DMS114 treated with DMSO at 0.1 percent for 48 hours (cell line): ENCODE measurements around the gene TRAF3IP1.
"Not testable (repeated sequence)": the region's sequence is repeated elsewhere in the genome, so short reads cannot be mapped to it uniquely, and the experiment has no call there.

Experiments used
- DNase-seq: peaks from one replicate; lab custom pipeline; 2025; ENCODE audit not compliant: unreplicated experiment; lab: John Stamatoyannopoulos, UW

TRAF3IP1 gene

DNA sequence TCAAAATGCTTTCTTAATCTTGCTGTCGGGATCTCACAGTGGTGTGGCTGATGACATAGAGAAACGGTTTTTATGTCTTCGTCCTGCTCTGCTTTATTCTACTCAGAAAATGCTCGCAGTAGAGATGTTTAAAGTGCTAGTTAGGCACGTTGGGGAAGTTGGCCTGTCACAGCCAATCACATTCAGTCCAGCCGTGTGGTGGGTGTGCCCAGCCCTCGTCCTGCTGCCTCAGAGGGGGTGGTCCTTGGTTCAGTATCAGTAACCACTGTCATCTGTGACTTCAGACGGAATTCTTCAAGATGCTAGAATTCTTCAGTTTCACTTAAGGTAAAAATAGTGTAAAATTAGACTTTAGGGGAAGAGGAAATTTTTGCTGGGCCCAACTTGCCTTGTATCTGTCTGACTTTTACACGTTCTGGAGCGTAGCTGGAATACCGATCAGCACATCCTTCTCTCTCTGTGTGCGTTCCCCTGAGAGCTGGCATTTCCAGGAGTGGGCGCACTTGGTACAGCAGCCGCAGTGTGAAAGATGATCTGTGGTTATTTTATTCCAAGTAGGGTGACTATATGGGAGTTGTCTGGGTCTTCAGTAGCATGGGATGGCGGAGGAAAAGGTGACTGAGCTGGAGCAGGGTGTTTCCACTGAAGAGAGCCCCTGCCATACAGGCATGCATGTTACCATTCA lies 18.5 kb downstream of the TRAF3IP1 start:
- no peak for DNase-seq

DNA sequence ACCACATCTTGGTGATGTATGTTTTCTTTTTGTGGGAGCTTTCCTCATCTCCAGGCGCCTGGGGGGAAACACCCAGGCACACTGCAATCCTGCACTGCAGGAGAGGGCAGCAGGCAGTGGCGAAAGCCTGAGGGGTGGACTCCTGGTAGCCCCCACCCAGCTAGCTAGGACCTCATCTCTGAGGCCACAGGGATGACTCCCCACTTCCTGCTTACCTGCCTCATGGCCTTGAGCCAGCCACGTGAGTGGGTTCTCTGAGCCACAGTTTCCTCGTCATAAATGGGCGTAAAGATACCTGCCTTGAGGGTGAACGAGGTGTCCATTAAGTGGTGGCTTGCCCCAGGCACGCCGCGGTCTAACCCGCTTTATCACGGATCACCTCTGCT lies 19.1 kb downstream of the TRAF3IP1 start:
- no peak for DNase-seq

DNA sequence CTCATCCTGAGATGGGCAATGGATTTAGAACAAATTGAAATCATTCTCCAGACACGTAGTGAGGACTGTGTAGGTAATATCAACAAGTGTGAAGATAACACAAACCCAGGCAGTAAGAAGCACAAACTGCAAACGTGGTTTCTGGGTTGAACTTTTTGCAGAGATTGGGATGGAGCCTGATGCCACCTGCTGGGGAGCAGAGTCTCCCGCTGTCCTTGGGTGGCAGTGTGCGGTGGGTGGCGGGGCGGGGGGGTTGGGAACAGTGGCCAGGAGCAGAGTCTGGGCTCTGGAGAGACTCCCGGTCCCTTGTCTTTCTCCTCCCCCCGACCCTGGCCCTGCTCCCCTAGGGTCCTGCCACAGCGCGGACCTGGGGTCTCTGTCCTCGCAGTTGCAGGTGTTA lies 19.5 kb downstream of the TRAF3IP1 start:
- DNase-seq: no peak

DNA sequence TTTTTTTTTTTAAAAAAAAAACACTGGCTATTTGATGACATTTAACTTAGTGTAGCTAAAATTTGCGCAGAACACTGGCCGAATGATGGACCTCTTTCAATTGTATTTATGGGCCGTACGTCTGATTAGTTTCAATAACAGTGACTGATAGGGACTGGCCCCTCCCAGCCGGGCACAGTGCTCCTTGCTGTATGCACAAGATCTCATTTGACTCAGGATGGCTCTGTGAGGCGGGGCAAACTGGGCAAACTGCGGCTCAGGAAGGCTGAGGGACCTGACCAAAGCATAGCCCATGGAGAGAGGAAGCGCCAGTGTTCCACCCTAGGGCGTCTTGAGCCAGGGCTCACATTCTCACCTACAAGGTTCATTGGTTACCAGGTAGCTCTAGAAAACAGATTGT lies 21.2 kb downstream of the TRAF3IP1 start:
- no peak for DNase-seq

DNA sequence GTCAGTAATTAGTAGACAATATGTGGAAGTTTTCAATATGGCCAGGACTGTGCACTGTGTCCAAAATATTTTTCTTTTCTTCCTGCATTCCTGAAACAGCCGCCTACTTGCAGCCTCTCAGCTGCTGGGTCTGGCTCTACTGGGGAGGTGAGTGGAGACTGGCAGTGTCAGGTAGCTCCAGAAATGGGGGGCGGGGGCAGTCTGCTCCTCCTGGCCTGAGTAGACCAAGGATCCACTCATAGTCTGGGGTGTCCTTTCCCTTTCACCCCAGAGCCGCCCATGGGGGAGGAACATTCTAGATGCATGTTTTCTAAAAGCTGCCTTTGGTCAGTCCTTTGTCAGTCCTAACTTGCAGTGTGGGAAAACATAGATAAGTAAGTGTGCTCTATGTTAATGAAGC lies 23.7 kb downstream of the TRAF3IP1 start:
- DNase-seq: no peak

DNA sequence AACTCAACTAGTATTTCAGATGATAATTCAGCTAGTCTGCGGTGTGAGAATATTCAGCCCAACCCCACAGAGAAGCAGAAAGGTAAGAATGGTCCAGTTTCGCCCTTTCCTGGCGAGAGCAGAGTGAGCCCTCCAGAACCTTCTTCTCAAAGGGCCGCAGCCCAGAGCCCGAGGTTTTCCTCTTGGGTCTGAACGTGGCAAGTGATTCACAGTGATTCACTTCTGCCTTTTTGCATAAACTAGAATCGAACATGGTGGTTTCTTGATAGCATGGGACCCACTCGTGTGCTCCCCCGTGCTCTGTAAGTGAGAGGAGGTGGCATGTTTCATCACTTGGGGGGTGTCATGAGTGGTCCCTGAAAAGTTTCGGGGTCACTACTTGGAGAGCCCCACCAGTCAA lies 24.2 kb downstream of the TRAF3IP1 start:
- no peak for DNase-seq

DNA sequence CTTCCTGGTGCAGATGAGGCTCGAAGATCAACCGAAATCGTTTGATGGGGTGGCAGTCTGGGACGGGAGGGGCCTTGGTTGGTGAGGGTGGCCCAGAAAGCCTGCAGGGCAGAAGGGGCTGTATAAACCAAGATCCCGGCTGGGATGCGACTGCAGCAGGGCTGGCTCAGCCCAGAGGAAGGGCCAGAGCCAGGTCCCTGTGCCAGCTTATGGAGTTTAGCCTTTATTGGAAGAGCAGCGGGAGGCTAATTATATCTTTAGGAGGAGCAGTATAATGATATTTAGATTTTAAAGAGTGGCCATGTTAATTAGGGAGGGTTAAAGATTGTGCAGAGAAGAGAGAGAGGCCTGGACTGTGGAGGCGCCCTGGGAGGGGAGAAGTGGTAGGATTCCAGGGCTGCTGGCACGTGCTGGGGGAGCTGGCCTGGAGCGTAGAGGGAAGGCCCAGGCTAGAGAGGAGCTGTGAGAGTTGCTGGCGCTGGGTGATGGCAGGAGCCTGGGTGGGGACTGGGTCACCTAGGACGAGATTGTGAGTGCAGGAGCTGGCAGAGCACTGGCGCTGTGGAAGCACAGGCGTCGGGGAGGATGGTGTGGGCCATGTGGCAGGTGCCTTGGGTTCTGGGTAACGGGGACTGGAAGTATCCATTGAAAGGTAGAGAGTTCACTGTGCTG lies 25.1 kb downstream of the TRAF3IP1 start:
- DNase-seq: no peak

DNA sequence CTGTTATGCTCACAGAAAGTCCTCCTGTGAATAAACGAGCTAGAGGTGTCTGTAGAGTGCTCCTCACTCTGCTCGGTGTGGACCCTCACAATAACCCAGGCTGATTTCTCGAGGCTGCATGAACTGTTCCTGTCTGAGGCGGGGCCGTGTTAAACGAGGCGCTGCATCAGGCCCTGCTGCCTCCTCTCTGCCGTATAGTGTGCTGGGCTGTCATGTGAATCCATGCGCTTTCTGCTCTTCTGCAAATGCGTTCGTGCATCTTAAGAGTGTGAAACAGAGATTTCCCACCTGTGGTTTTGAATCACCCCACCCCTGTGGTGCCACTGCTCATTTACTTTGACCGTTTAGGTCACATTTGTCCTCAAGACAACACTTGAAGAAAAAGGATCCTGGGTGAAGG lies 26.2 kb downstream of the TRAF3IP1 start:
- no peak for DNase-seq

DNA sequence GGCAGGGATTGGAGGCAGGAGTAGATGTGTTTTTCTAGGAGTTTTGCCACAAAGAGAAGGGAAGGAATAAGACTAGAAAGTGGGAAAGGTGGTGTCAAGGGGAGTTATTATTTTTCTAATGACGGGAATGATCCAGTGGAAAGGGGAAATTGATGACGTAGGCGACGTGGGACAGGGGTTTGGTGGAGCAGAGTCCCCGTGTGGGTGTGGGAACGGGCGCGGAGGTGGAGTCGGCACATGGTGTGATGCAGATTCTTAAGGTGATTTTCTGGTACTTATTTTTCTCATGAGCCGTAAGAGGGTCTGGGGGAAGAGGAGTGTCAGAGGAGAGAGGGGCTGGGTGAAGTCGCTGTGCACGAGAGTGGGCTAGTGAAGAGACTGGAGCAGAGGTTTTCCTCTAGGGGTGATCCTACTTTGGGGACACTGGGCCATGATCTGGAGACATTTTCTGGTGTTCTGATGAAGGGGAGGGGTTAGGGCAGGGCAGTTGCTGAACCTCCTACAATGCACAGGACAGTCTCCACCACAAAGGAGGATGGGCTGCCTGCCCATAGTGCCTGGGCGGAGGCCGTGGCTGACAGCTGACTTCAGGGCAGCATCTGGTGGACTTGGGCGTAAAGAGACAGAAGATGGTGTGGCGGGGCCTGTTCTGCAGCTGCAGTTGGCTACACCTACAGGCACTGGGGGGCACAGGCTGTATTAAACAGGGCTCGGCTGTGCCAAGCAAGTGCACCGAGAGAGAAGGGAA lies 30.0 kb downstream of the TRAF3IP1 start:
- DNase-seq: no peak

DNA sequence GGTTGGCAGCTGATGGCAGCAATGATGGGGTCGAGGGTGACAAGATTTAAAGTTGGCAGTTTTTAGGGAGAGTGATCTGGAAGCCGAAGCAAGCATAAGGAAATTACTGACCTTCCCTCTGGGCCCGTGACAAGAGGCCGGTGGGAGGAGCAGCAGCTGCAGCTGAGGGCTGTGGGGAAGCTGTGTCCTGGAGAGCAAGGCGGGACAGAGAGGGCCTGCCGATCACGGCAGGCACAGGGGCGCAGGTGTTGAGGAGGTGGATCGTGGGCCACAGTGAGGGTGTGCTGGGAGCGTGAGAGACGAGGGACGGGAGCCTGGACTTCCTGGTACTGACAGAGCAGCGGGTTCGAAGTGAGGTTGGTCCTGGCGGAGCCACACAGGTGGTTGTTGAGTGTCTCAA lies 31.0 kb downstream of the TRAF3IP1 start:
- DNase-seq: no peak

DNA sequence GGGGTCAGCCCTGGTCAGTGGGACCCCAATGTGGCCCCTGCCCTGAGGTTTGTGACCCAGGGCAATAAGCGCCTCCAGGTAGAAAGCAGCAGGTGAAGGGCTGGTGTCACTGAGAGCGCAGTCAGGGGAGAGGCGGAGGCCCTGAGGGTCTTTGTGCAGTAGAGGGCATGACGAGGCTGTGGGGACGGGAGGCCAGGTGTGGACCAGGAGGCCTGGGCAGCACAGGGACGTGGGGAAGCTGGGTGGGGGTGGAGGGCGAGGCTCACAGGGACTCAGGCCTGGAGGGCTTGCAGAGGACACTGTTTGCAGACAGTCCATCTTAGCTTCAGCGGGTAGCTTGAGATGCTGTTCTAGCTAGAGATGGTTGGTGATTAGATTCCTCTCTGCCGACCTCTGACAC lies 32.0 kb downstream of the TRAF3IP1 start:
- DNase-seq: no peak

DNA sequence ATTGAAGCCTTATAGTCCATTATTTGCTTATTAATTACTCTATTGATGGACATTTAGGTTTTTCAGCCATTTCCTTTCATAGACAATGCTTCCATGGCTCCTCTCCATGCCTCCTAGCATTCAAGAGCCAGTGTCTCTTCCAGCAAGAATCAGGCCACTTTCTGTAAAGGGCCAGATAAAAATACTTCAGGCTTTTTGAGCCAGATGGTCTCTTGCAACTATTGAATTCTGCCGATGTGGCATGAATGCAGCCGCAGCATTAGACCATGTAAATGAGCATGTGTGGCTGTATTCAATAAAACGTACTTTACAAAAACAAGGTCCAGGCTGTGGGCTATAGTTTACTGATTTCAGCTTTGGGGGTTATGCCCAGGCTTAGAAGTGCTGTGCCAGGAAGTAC lies 38.5 kb downstream of the TRAF3IP1 start:
- DNase-seq: no peak

DNA sequence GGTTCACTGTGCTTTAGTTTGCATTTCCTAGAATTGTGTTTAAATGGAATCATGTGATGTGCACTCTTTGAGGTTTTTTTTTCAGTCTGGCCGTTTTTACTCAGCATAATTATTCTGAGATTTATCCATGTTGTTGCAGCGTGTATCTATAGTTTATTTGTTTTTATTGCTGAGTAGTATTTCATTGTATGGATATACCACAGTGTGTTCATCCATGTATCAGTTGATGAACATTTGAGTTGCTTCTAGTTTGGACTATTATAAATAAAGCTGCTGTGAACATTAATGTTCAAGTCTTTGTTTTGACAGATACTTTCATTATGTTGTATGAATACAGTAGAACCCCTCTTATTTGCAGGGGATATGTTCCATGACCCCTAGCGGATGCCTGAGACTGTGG lies 39.1 kb downstream of the TRAF3IP1 start:
- no peak for DNase-seq

DNA sequence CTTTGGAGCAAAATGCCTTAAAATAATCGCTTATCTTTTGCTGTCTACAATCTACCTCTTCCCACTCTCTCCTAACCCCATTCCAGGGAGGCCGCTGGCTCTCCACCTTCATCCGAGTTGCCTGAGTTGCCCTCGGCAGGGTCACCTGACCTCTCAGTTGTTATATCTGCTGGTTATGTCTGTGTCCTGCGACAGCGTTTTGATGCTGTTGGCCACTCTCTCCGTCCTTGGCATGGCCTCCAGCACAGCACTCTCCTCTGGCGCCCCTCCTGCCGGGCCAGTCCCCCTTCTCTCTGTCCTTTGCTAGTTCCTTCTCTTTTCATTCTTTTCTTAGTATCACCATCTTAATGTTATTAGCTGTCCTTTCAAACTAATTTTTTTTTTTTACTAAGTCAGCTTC lies 41.6 kb downstream of the TRAF3IP1 start:
- no peak for DNase-seq

DNA sequence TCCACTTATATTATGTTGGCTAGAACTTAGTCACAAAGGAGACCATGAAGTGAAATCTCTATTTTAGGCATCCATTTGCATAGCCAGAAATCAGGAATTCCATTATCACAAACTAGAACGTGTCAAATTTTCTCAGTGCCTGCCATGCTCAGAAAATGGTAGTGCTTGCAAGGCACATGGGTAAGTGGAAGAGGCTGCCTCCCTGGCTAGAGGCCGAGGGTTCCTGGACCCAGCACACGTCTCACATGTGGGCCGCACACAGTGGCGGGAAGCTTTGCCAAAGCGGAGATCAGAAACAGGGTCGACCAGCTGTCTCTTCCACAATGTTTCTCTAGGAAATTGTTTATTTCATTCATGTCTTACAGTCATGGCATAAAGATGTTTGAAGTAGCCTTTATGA lies 42.3 kb downstream of the TRAF3IP1 start:
- DNase-seq: no peak

DNA sequence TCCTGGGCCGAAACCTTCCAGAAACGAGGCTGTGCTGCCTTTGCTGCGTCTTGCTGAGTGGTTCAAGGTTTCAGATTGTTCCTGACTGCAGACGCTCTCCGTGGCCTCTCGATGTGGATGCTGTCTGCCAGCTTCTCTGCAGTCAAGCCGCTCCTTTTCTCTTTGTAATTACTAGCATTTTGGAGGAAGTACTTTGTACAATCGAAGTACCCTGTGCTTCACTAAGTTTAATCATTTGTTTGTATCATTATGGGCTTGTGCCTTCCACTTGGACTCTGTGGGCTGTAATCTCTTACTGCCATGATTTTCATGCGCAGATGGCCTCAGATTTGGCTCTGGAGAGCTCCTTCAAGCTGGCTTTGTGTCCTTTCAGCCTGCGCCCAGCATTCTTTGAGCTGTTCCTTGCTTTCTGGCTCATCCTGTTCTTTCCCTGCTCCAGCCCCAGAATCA lies 49.3 kb downstream of the TRAF3IP1 start:
- no peak for DNase-seq

DNA sequence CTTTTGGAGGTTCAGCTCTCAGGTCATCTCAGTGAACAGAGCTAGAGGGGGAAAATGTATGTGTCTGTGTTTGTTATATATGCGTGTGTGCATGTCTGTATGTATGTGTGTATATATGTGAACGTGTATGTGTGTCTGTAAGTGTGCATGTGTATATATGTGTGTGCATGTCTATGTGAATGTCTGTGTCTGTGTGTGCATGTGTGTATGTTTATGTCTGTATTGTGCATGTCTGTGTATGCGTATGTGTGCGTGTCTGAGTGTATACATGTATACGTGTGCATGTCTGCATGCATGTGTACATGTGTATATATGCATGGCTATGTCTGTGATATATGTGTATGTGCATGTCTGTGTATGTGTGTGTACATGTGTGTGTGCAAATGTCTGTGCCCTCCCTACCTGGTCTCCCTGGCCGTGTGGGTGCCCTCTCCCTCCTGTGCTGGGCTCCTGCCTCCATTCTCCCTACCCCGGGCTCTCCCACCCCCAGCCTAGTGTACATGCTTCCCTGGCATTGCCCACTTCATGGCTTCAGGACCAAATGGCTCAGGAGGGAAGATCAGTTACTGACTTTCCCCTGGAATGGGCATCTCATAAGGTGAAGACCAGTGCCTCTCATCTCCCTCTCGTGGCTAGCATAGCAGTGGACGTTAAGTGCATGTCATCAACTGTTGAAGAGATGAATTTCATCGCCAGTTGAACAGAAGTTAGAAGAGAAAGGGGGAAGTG lies 49.9 kb downstream of the TRAF3IP1 start:
- no peak for DNase-seq

DNA sequence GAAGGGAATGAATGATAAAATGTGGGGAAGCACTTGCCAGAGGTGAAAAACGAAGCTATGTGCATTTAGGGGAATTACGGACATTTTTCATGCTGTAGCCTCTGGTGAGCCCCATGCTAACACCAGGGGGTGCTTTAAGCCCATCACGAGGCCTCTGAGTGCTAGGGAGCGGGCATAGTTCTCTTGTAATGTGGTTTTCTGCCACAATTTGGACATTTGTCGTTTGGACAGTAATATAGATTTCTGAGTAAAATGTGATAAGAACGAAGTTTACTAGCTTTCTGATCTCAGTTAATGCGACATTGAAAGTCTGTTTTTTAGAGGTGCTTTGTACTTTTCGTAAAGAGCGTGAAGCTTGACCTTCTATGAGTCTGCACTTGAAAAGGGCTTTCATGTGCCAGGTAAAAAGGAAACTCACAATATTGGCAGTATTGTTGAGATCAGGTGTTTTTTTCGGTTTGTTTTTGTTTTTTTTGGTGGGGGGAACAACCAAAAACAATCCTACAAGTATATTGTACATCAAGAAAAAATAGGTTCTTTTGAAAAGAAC lies 50.6 kb downstream of the TRAF3IP1 start:
- DNase-seq: peak; percentile 37

DNA sequence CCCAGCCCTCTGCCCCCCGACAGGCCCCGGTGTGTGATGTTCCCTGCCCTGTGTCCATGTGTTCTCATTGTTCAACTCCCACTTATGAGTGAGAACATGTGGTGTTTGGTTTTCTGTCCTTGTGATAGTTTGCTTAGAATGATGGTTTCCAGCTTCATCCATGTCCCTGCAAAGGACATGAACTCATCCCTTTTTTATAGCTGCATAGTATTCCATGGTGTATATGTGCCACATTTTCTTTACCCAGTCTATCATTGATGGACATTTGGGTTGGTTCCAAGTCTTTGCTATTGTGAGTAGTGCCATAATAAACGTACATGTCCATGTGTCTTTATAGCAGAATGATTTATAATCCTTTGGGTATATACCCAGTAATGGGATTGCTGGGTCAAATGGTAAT lies 52.0 kb downstream of the TRAF3IP1 start:
- DNase-seq: not testable (repeated sequence)

DNA sequence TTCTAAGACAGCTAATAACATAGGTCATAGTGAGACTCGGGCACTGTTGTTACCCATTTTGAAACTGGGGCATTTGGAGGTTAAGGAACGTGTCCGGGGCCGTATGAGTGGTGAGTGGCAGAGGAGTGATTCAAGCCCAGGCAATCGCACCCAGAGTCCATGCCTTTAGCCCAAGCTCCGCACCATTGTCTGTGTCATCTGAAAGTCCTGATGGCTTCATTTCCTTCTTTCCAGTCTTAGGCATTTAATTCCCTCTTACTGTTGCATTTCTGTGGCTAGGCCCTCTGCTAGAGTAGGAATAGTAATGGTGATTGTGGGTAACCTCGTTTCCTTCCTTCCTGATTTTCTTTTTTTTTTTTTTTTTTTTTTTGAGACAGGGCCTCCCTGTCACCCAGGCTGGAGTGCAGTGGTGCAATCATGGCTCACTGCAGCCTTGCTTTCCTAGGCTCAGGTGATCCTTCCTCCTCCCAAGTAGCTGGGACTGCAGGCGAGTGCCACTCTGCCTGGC lies 56.6 kb downstream of the TRAF3IP1 start:
- no peak for DNase-seq
